Activated naive CD4-positive, alpha-beta T cell treated with anti-CD3 and anti-CD28 coated beads, Interleukin-2, amount 50 U/mL, for 72 hours (primary cell): ENCODE data around the gene ARHGAP8. TPM values are rescaled to one million over a fixed set of nuclear protein-coding genes. Genes with fewer than 3 reads are reported as not detected.

Experiments used
- ATAC-seq, 2 donors: fragments of 150-1000 bp; cut with Tn5 transposase; 2 replicates each; pipeline ENCODE4 v1.10.0; 2021; ENCODE audit warnings: mild to moderate bottlenecking in 2 of 2, moderate library complexity in 2 of 2
- DNase-seq, 2 donors: peaks; one replicate each; pipeline ENCODE4 v3.0.0; 2021 to 2022; ENCODE audit warnings: low spot score in 2 of 2
- H3K27ac Mint-ChIP-seq, 2 donors: one replicate each; pipeline ENCODE4 v1.8.0; 2022; ENCODE audit warnings: mild to moderate bottlenecking in 2 of 2, mixed read lengths in 2 of 2
- H3K36me3 Mint-ChIP-seq, 2 donors: one replicate each; pipeline ENCODE4 v1.8.0; 2022; ENCODE audit warnings: mixed read lengths in 2 of 2
- H3K9me3 Mint-ChIP-seq, 2 donors: one replicate each; pipeline ENCODE4 v1.8.0; 2022; ENCODE audit warnings: mixed read lengths in 2 of 2
- total RNA-seq, 2 donors: library from RNA; stranded (reverse); gene quantifications; one replicate each; pipeline ENCODE4 v1.2.3, GENCODE V29; 2022

ARHGAP8 gene
- total RNA-seq, 2 donors from 2014 or later, result 2.4 to 6.5 TPM

- Mint-ChIP-seq H3K27ac (no peak overlapping the region), H3K36me3 (no peaks in the 10 kb centered on the region), H3K9me3 (no peaks in the 10 kb centered on the region)
- DNase-seq (no peak), ATAC-seq (no peak)
These were observed 69.5 kb downstream of the ARHGAP8 start for GRCh38 chr22:44821741-44822475.

GRCh38 chr22:44822534-44822933 is 70.2 kb downstream of the ARHGAP8 start:
- Mint-ChIP-seq H3K9me3 (no peaks in the 10 kb centered on the region), H3K27ac (no peak overlapping the region), H3K36me3 (no peaks in the 10 kb centered on the region)
- ATAC-seq (no peak), DNase-seq (no peak)

GRCh38 chr22:44823396-44823795 is 71.0 kb downstream of the ARHGAP8 start:
- Mint-ChIP-seq H3K27ac (peak overlapping the region in 1 of 2 donors; percentile 57), H3K36me3 (no peaks in the 10 kb centered on the region), H3K9me3 (no peaks in the 10 kb centered on the region)
- DNase-seq (no peak), ATAC-seq (no peak)

GRCh38 chr22:44823806-44824205 is 71.4 kb downstream of the ARHGAP8 start:
- H3K27ac Mint-ChIP-seq, result no peak overlapping the region
- no peak for DNase-seq
- H3K9me3 Mint-ChIP-seq, result no peaks in the 10 kb centered on the region
- no peak for ATAC-seq
- H3K36me3 Mint-ChIP-seq, result no peaks in the 10 kb centered on the region

GRCh38 chr22:44824271-44824670 is 71.9 kb downstream of the ARHGAP8 start:
- DNase-seq (no peak), ATAC-seq (no peak)
- no peaks in the 10 kb centered on the region for H3K36me3 Mint-ChIP-seq
- peak overlapping the region in 1 of 2 donors; percentile 36 for H3K27ac Mint-ChIP-seq
- H3K9me3 Mint-ChIP-seq, result no peaks in the 10 kb centered on the region

- H3K27ac Mint-ChIP-seq, result no peak overlapping the region
- DNase-seq (no peak), ATAC-seq (no peak)
- no peaks in the 10 kb centered on the region for H3K36me3 Mint-ChIP-seq
- H3K9me3 Mint-ChIP-seq, result no peaks in the 10 kb centered on the region
These were observed 73.2 kb downstream of the ARHGAP8 start for GRCh38 chr22:44825310-44826150.

- ATAC-seq (no peak), DNase-seq (no peak)
- H3K36me3 Mint-ChIP-seq, result no peaks in the 10 kb centered on the region
- H3K27ac Mint-ChIP-seq, result no peak overlapping the region
- peaks cover 0 to 2% of the 10 kb centered on the region in 2 donors for H3K9me3 Mint-ChIP-seq
These were observed 75.4 kb downstream of the ARHGAP8 start for GRCh38 chr22:44827666-44828190.

GRCh38 chr22:44828193-44828592 is 75.8 kb downstream of the ARHGAP8 start:
- H3K27ac Mint-ChIP-seq, result no peak overlapping the region
- peak in 1 of 2 donors; percentile 63 for ATAC-seq

GRCh38 chr22:44831885-44832284 is 79.5 kb downstream of the ARHGAP8 start:
- Mint-ChIP-seq H3K27ac (no peak overlapping the region), H3K36me3 (peaks cover 0 to 7% of the 10 kb centered on the region in 2 donors), H3K9me3 (peaks cover 5 to 10% of the 10 kb centered on the region in 2 donors)
- no peak for DNase-seq
- ATAC-seq, result no peak

More at GRCh38 chr22:44828193-44828592, 75.8 kb downstream of the ARHGAP8 start:
- Mint-ChIP-seq H3K36me3 (no peaks in the 10 kb centered on the region), H3K9me3 (peaks cover 0 to 3% of the 10 kb centered on the region in 2 donors)
- peak in 1 of 2 donors; percentile 51 for DNase-seq

- DNase-seq (no peak), ATAC-seq (no peak)
- peaks cover 0 to 7% of the 10 kb centered on the region in 2 donors for H3K36me3 Mint-ChIP-seq
- H3K9me3 Mint-ChIP-seq, result peaks cover 5 to 10% of the 10 kb centered on the region in 2 donors
- no peak overlapping the region for H3K27ac Mint-ChIP-seq
These were observed 81.7 kb downstream of the ARHGAP8 start for GRCh38 chr22:44834065-44834464.

GRCh38 chr22:44837481-44837880 is 85.1 kb downstream of the ARHGAP8 start:
- ATAC-seq (no peak), DNase-seq (no peak)
- Mint-ChIP-seq H3K9me3 (peaks cover 5 to 10% of the 10 kb centered on the region in 2 donors), H3K36me3 (peaks cover 0 to 7% of the 10 kb centered on the region in 2 donors), H3K27ac (no peak overlapping the region)

GRCh38 chr22:44838316-44839016 is 86.1 kb downstream of the ARHGAP8 start:
- peaks cover 5 to 7% of the 10 kb centered on the region in 2 donors for H3K9me3 Mint-ChIP-seq
- H3K36me3 Mint-ChIP-seq, result peaks cover 0 to 7% of the 10 kb centered on the region in 2 donors
- no peak for DNase-seq
- H3K27ac Mint-ChIP-seq, result no peak overlapping the region
- no peak for ATAC-seq

- peaks cover 5 to 7% of the 10 kb centered on the region in 2 donors for H3K9me3 Mint-ChIP-seq
- peaks cover 0 to 7% of the 10 kb centered on the region in 2 donors for H3K36me3 Mint-ChIP-seq
- DNase-seq, result no peak
- no peak for ATAC-seq
- H3K27ac Mint-ChIP-seq, result no peak overlapping the region
These were observed 86.7 kb downstream of the ARHGAP8 start for GRCh38 chr22:44839061-44839460.

- no peak for ATAC-seq
- H3K27ac Mint-ChIP-seq, result no peak overlapping the region
- H3K9me3 Mint-ChIP-seq, result peaks cover 3 to 6% of the 10 kb centered on the region in 2 donors
- H3K36me3 Mint-ChIP-seq, result peaks cover 0 to 9% of the 10 kb centered on the region in 2 donors
- no peak for DNase-seq
These were observed 87.3 kb downstream of the ARHGAP8 start for GRCh38 chr22:44839721-44840120.

GRCh38 chr22:44840611-44841322 is 88.4 kb downstream of the ARHGAP8 start:
- peaks cover 0 to 15% of the 10 kb centered on the region in 2 donors for H3K36me3 Mint-ChIP-seq
- H3K27ac Mint-ChIP-seq, result no peak overlapping the region

GRCh38 chr22:44842417-44842816 is 90.0 kb downstream of the ARHGAP8 start:
- H3K9me3 Mint-ChIP-seq, result peaks cover 0 to 6% of the 10 kb centered on the region in 2 donors

More at GRCh38 chr22:44840611-44841322, 88.4 kb downstream of the ARHGAP8 start:
- DNase-seq (no peak), ATAC-seq (no peak)
- peaks cover 0 to 11% of the 10 kb centered on the region in 2 donors for H3K9me3 Mint-ChIP-seq

More at GRCh38 chr22:44842417-44842816, 90.0 kb downstream of the ARHGAP8 start:
- Mint-ChIP-seq H3K27ac (no peak overlapping the region), H3K36me3 (peaks cover 0 to 9% of the 10 kb centered on the region in 2 donors)
- ATAC-seq (no peak), DNase-seq (no peak)
